Fibroblast of skin of back (primary cell): ENCODE results near the gene SRSF6.
"Not testable (repeated sequence)": the region's sequence is repeated elsewhere in the genome, so short reads cannot be mapped to it uniquely, and the experiment has no call there.

Experiments
- DNase-seq: peaks from one replicate; pipeline ENCODE4 v3.0.0-alpha.2; 2013

Gene SRSF6

GRCh38 chr20:43477193-43477592 is 19.5 kb downstream of the SRSF6 start:
- no peak for DNase-seq

- DNase-seq: no peak
These were observed 19.9 kb downstream of the SRSF6 start for GRCh38 chr20:43477619-43478018.

GRCh38 chr20:43490038-43490437 is 32.3 kb downstream of the SRSF6 start:
- no peak for DNase-seq

GRCh38 chr20:43492101-43492500 is 34.4 kb downstream of the SRSF6 start:
- peak; percentile 47 for DNase-seq

GRCh38 chr20:43495388-43495787 is 37.7 kb downstream of the SRSF6 start:
- no peak for DNase-seq

GRCh38 chr20:43502021-43502420 is 44.3 kb downstream of the SRSF6 start:
- DNase-seq: not testable (repeated sequence)

GRCh38 chr20:43506238-43506637 is 48.5 kb downstream of the SRSF6 start:
- DNase-seq: no peak

GRCh38 chr20:43507150-43508080 is 49.7 kb downstream of the SRSF6 start, which contains the start of gene L3MBTL1:
Gene L3MBTL1 (plus strand): TSS chr20:43507697. CDS start chr20:43513504, 5,807 bp downstream.
- DNase-seq: peak; percentile 36

- no peak for DNase-seq
These were observed 50.4 kb downstream of the SRSF6 start for GRCh38 chr20:43508106-43508505.

GRCh38 chr20:43508604-43509040 is 50.9 kb downstream of the SRSF6 start:
- no peak for DNase-seq

- no peak for DNase-seq
These were observed 54.2 kb downstream of the SRSF6 start for GRCh38 chr20:43511879-43512278.

GRCh38 chr20:43513372-43513930 is 55.8 kb downstream of the SRSF6 start:
- no peak for DNase-seq
